HCT116 (cell line): ENCODE results near the gene XKR8. TPM values are rescaled to one million over a fixed set of nuclear protein-coding genes. Genes with fewer than 3 reads are reported as not detected.

ENCODE experiments used
- ATAC-seq: fragments of 200-7000 bp; cut with Tn5 transposase; 2 replicates; pipeline ENCODE4 v1.9.1; 2020; ENCODE audit warnings: mild to moderate bottlenecking, moderate library complexity
- BruUV-seq: library from RNA; stranded (reverse); fragments of 400-500 nt; replicated peaks from 2 replicates; lab custom pipeline; 2021; lab: Mats Ljungman, UMichigan
- CTCF ChIA-PET: fragments of 300-600 bp; sonication (Branson Sonifier 250); formaldehyde crosslinking; loops from one replicate; lab custom pipeline; 2021; ENCODE audit warnings: antibody characterized with exemption; lab: Charles Lee
- POLR2A ChIA-PET: fragments of 300-600, 350-600 bp; sonication (Branson Sonifier 250); formaldehyde crosslinking; loops from one replicate; lab custom pipeline; 2021; ENCODE audit warnings: antibody characterized with exemption; lab: Charles Lee
- RAD21 ChIA-PET, 2 experiments: fragments of 300-600 bp; sonication (Branson Sonifier 250); formaldehyde crosslinking; loops; one replicate each; lab custom pipeline; 2023; ENCODE audit warnings: low total read pairs in 2 of 2; ENCODE audit not compliant: uncharacterized antibody in 2 of 2, unreplicated experiment in 2 of 2, low non-redundant PET in 1 of 2; lab: Charles Lee
- DNase-seq: peaks from one replicate; pipeline ENCODE4 v3.0.0-alpha.2; 2010; ENCODE audit warnings: low read depth, low spot score
- H2AFZ ChIP-seq: fragments of 200-600 bp; shearing (Covaris generic), sonication (generic); 2 replicates; pipeline ENCODE4 v1.6.1; 2017; ENCODE audit warnings: low read depth, mixed run types, mixed read lengths, antibody characterized with exemption, low read length; ENCODE audit not compliant: poor library complexity, severe bottlenecking
- H3K27ac ChIP-seq: 2 replicates; pipeline ENCODE4 v1.5.1; 2012; ENCODE audit warnings: low read depth, low read length
- H3K27me3 ChIP-seq: fragments of 200-600 bp; sonication (generic); 2 replicates; pipeline ENCODE4 v1.6.1; 2016; ENCODE audit warnings: mixed run types, low read length, mixed read lengths; ENCODE audit not compliant: insufficient read depth
- H3K36me3 ChIP-seq, 2 experiments: fragments of 200-500 bp in 1 of 2; fragments of 200-600 bp in 1 of 2; sonication (Bioruptor generic) in 1 of 2; sonication (generic) in 1 of 2; 2 replicates each; pipeline versions ENCODE4 v1.5.1 to v1.6.1; 2014 to 2016; ENCODE audit warnings: low read length in 2 of 2, inconsistent platforms in 1 of 2, mixed read lengths in 1 of 2, mixed run types in 1 of 2; ENCODE audit not compliant: insufficient read depth in 2 of 2, control insufficient read depth in 1 of 2
- H3K4me1 ChIP-seq, 2 experiments: fragments of 200-600 bp in 1 of 2; sonication (generic) in 1 of 2; 2 replicates each; pipeline versions ENCODE4 v1.5.1 to v1.6.1; 2012 to 2017; ENCODE audit warnings: low read length in 2 of 2, inconsistent platforms in 1 of 2, mild to moderate bottlenecking in 1 of 2, mixed read lengths in 1 of 2, mixed run types in 1 of 2, moderate library complexity in 1 of 2; ENCODE audit not compliant: insufficient read depth in 2 of 2, control insufficient read depth in 1 of 2
- H3K4me2 ChIP-seq: fragments of 200-600 bp; sonication (generic); 2 replicates; pipeline ENCODE4 v1.6.1; 2017; ENCODE audit warnings: mixed run types, low read length, mixed read lengths
- H3K4me3 ChIP-seq, 2 experiments: fragments of 200-600 bp in 1 of 2; sonication (generic) in 1 of 2; replicated peaks in 1 of 2; 2 replicates each; pipeline ENCODE4 v1.5.1; 2011 to 2016; ENCODE audit warnings: low read length in 2 of 2, control low read depth in 1 of 2, low read depth in 1 of 2, mild to moderate bottlenecking in 1 of 2, mixed read lengths in 1 of 2, mixed run types in 1 of 2
- H3K79me2 ChIP-seq: fragments of 200-600 bp; sonication (generic); 2 replicates; pipeline ENCODE4 v1.6.1; 2017; ENCODE audit warnings: mild to moderate bottlenecking, mixed run types, low read length, moderate library complexity, mixed read lengths; ENCODE audit not compliant: insufficient read depth
- H3K9ac ChIP-seq: fragments of 200-600 bp; sonication (generic); 2 replicates; pipeline ENCODE4 v1.6.1; 2016; ENCODE audit warnings: low read length, mixed read lengths
- H3K9me2 ChIP-seq: fragments of 200-600 bp; sonication (generic), shearing (Covaris generic); 2 replicates; pipeline ENCODE4 v1.6.1; 2017; ENCODE audit warnings: mixed run types, mild to moderate bottlenecking, moderate library complexity; ENCODE audit not compliant: insufficient read depth
- H3K9me3 ChIP-seq, 2 experiments: fragments of 200-500 bp in 1 of 2; fragments of 200-600 bp in 1 of 2; sonication (Bioruptor generic) in 1 of 2; sonication (generic) in 1 of 2; 2 replicates each; pipeline ENCODE4 v1.6.1; 2014 to 2017; ENCODE audit warnings: low read length in 2 of 2, mixed read lengths in 2 of 2, inconsistent platforms in 1 of 2, low read depth in 1 of 2, mild to moderate bottlenecking in 1 of 2, mixed run types in 1 of 2, moderate library complexity in 1 of 2; ENCODE audit not compliant: control insufficient read depth in 1 of 2, insufficient read depth in 1 of 2
- H4K20me1 ChIP-seq: fragments of 200-600 bp; sonication (generic), shearing (Covaris generic); 2 replicates; pipeline ENCODE4 v1.6.1; 2017; ENCODE audit warnings: mixed run types, mild to moderate bottlenecking, moderate library complexity; ENCODE audit not compliant: insufficient read depth
- CEBPB ChIP-seq: IDR thresholded peaks from 2 replicates; pipeline ENCODE4 v1.6.1; 2012; ENCODE audit warnings: low read depth
- EGR1 ChIP-seq: IDR thresholded peaks from 2 replicates; pipeline ENCODE4 v1.6.1; 2012; ENCODE audit warnings: low read depth
- EZH2 ChIP-seq: fragments of 200-600 bp; sonication (generic); IDR thresholded peaks from 2 replicates; pipeline ENCODE4 v1.6.1; 2017; ENCODE audit warnings: antibody characterized with exemption, mixed run types
- EZH2phosphoT487 ChIP-seq: fragments of 200-600 bp; IDR thresholded peaks from 2 replicates; pipeline ENCODE4 v1.6.1; 2018; ENCODE audit warnings: antibody characterized with exemption, borderline replicate concordance
- FOSL1 ChIP-seq: IDR thresholded peaks from 2 replicates; pipeline ENCODE4 v1.6.1; 2012; ENCODE audit warnings: low read depth
- POLR2A ChIP-seq: IDR thresholded peaks from 2 replicates; pipeline ENCODE4 v1.7.0; 2011; ENCODE audit warnings: borderline replicate concordance; ENCODE audit not compliant: insufficient read depth, insufficient read length; ENCODE audit errors: extremely low read depth
- RAD21 ChIP-seq: IDR thresholded peaks from 2 replicates; pipeline ENCODE4 v1.6.1; 2012; ENCODE audit warnings: low read depth, mild to moderate bottlenecking
- REST ChIP-seq: IDR thresholded peaks from 2 replicates; pipeline ENCODE4 v1.6.1; 2012; ENCODE audit warnings: low read depth
- SIN3A ChIP-seq: IDR thresholded peaks from 2 replicates; pipeline ENCODE4 v1.6.1; 2012; ENCODE audit warnings: low read depth
- ZBTB33 ChIP-seq: IDR thresholded peaks from 2 replicates; pipeline ENCODE4 v1.6.1; 2011; ENCODE audit warnings: mild to moderate bottlenecking, low read length, moderate library complexity; ENCODE audit not compliant: insufficient replicate concordance; ENCODE audit errors: extremely low read depth
- ZFX ChIP-seq: fragments of 450-650 bp; IDR thresholded peaks from 2 replicates; pipeline ENCODE4 v1.6.1; 2017
- intact Hi-C: fragments of 100-400 bp; cut with micrococcal nuclease; formaldehyde crosslinking; loops from 2 replicates; pipeline ENCODE4 v1.10.0; 2022
- total RNA-seq: library from RNA; stranded (reverse); gene quantifications from one replicate; pipeline ENCODE4 v1.2.1, GENCODE V29; 2021; ENCODE audit not compliant: unreplicated experiment

The XKR8 gene
- total RNA-seq, 1 experiment from 2014 or later: 11.0 TPM

- BruUV-seq: no TSS peak
- ATAC-seq: no peak
Measured at GRCh38 chr1:27957655-27958054, 2.1 kb upstream of the XKR8 start.

More at GRCh38 chr1:27957655-27958054, 2.1 kb upstream of the XKR8 start:
- H3K79me2 ChIP-seq: peaks cover 7% of the 10 kb centered on the region; the same call in 1 of the 2 replicates
- no peak overlapping the region for H3K27ac ChIP-seq
- no peak overlapping the region for H3K9ac ChIP-seq
- H3K9me3 ChIP-seq: no peaks in the 10 kb centered on the region
- H3K4me1 ChIP-seq: peaks cover 17 to 36% of the 10 kb centered on the region in 2 experiments
- DNase-seq: no peak
- H3K9me2 ChIP-seq: no peaks in the 10 kb centered on the region
- RAD21 ChIA-PET: no interaction called here
- H3K36me3 ChIP-seq: no peaks in the 10 kb centered on the region
- intact Hi-C loops: no loop called here
- CTCF ChIA-PET: interaction anchor here (1.0 kb wide), 1 partner anchor 18 kb away, joined by 3 read pairs; no protein-coding TSS in a partner anchor
- H3K4me3 ChIP-seq: no peak overlapping the region
- no peaks in the 10 kb centered on the region for H4K20me1 ChIP-seq
- H3K4me2 ChIP-seq: no peak overlapping the region
- POLR2A ChIA-PET: no interaction called here
- H3K27me3 ChIP-seq: no peaks in the 10 kb centered on the region
- no peak for TF ChIP-seq RAD21
- no peak for TF ChIP-seq CEBPB
- no peak for TF ChIP-seq ZFX
- no peak for TF ChIP-seq FOSL1
- no peak for TF ChIP-seq REST
- no peak for TF ChIP-seq EZH2
- no peak for TF ChIP-seq EGR1
- no peak for TF ChIP-seq ZBTB33
- no peak for TF ChIP-seq SIN3A
- TF ChIP-seq POLR2A: no peak
- TF ChIP-seq EZH2phosphoT487: no peak
- no peak overlapping the region for H2AFZ ChIP-seq
